T-helper 2 cell treated with Interferon-gamma antibody and Interleukin-4, amounts not matched to agents 100 ng/mL and 5 ng/mL, for 36 hours (primary cell): ENCODE data around the gene RAVER2. TPM values are rescaled to one million over a fixed set of nuclear protein-coding genes. Genes with fewer than 3 reads are reported as not detected.
"Not testable (repeated sequence)": the region's sequence is repeated elsewhere in the genome, so short reads cannot be mapped to it uniquely, and the experiment has no call there.

Experiments used
- intact Hi-C: fragments of 100-400 bp; cut with micrococcal nuclease; formaldehyde crosslinking; loops from one replicate; pipeline ENCODE4 v1.15.1; 2023
- total RNA-seq: library from RNA; stranded (reverse); gene quantifications from 2 replicates; pipeline ENCODE4 v1.2.3, GENCODE V29; 2022

Gene RAVER2
- total RNA-seq, 1 donor from 2014 or later = 0.70 TPM

DNA sequence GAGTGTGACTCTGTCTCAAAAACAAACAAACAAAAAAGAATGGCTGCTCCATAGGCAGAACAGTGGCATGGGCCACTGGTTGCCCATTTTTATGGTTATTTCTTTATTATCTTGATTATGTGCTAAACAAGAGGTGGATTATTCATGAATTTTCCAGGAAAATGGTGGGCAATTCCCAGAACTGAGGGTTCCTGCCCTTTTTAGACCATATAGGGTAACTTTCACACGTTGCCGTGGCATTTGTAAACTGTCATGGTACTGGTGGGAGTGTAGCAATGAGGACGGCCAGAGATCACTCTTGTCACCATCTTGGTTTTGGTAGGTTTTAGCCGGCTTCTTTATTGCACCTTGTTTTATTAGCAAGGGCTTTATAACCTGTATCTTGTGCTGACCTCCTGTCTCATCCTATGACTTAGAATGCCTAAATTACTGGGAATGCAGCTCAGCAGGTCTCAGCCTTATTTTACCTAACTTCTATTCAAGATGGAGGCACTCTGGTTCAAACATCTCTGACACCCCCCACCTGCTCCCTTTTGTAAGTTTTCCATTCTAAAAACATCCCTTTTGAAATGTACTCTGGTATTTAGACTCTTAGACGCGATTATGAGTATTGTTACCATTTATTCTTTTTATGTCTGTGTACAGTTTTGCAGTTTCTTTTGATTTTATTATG is 57.1 kb downstream of the RAVER2 start:
- intact Hi-C loops = no loop called here

- intact Hi-C loops = no loop called here
Observed at GRCh38 chr1:64809309-64809708, 64.4 kb downstream of the RAVER2 start.

GRCh38 chr1:64810001-64810400 is 65.1 kb downstream of the RAVER2 start:
- intact Hi-C loops = no loop called here

DNA sequence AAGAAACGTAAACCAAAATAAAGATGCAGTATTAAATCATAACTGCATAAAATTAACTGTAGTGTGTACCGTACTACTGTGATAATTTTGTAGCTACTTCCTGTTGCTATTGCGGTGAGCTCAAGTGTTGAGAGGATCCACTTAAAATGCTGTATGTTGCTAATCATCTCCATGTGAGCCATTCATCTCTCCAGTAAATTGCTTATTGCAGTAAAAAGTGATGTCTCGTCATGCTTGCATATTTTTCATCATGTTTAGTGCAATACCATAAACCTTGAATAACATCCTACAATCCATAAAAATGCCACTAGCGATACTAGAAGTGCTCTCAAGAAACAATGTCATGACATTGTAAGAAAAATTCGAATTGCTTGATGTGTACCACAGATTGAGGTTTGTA is 66.3 kb downstream of the RAVER2 start:
- intact Hi-C loops = no loop called here

DNA sequence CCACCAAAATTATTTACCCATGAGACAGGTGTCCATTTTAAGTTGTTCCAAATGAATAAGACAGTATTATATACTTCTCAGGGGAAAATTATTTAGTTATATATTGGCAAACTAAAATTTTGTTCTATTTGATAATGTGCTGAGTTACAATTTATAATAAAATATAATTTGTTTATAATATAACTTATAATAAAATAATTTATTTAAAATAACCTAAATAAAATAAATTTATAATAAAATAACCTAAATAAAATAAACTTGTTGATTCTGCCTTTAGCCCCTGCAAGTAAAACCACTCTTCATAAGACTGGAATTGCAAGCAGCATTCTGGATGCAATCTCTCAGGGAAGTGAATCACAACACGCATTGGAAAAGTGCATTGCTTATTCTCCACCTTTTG is 69.6 kb downstream of the RAVER2 start:
- intact Hi-C loops = no loop called here

GRCh38 chr1:64817364-64817763 is 72.5 kb downstream of the RAVER2 start:
- intact Hi-C loops = not testable (repeated sequence)

DNA sequence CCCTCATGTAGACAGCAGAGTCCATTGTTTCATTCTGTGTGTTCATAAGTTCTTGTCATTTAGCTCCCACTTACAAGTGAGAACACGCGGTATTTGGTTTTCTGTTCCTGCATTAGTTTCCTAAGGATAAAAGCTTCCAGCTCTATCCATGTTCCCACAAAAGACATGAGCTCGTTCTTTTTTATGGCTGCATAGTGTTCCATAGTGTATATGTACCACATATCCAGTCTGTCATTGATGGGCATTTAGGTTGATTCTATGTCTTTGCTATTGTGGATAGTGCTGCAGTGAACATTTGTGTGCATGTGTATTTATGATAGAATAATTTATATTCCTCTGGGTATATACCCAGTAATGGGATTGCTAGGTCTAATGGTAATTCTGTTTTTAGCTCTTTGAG is 75.7 kb downstream of the RAVER2 start:
- intact Hi-C loops = not testable (repeated sequence)

DNA sequence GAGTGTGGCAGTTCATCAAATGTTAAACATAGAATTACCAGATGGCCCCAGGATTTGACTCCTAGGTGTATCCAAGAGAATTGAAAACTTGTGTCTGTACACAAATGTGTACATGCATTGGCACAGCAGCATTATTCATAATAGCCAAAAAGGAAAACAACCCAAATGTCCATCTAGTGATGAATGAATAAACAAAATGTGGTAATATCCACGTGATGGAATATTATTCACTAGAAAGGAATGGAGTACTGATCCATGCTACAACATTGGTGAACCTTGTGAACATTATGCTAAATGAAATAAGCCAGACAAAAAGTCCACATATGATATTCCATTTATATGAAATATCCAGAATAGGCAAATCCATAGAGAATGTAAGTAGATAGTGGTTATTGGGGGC is 77.7 kb downstream of the RAVER2 start:
- intact Hi-C loops = no loop called here

DNA sequence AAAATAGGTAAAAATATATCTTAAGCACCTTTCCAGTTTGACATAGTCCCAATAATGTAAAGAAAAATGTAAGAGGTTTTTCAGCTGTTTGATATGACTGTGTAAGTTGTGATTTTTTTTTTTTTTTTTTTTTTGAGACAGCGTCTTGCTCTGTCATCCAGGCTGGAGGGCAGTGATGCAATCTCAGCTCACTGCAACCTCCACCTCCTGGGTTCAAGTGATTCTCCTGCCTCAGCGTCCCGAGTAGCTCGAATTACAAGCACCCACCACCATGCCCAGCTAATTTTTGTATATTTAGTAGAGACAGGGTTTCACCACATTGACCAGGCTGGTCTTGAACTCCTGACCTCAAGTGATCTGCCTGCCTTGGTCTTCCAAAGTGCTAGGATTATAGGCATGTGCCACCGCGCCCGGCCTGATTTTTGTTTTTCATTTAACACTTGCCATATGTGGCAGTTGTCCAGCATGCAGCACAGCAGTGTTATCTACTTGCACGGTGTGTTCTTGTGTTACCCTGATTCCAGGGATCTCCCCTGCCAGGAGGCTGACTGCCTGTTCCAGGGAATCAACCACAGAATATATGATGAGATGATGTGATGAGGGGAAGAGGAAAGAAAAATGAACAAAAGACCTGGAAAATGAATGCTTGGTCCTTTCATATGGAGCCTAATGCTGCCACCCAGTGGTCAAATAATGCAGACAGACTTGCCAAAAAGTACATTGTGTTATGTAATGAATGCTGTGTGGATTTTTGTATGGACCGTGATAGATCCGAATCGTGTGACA is 79.0 kb downstream of the RAVER2 start:
- intact Hi-C loops = loop anchor here (1.0 to 2.0 kb wide), 3 partner anchors 79 to 555 kb away; partner anchors contain the start of gene RAVER2

GRCh38 chr1:64826991-64827390 is 82.1 kb downstream of the RAVER2 start:
- intact Hi-C loops = no loop called here

DNA sequence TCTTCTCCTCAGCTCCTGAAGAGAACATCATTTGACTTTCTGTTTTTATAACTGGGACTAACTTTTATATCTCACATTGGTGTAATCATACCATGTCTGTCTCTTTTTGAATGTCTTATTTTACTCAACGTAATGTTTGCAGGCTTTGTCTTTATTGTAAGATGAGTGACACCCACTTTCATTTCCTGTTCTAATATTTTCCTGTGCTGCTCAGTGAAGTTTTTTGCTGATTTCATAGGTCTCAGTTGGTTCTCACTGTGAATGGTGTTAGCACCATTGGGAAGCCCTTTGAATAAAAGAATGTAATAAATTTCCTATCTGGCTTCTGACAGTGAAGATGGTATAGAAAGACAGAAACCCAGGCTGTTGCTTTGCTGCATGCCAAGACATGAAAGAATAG is 84.0 kb downstream of the RAVER2 start:
- intact Hi-C loops = no loop called here

GRCh38 chr1:64829411-64830029 is 84.6 kb downstream of the RAVER2 start:
- intact Hi-C loops = no loop called here

GRCh38 chr1:64830030-64830651 is 85.3 kb downstream of the RAVER2 start:
- intact Hi-C loops = no loop called here

- intact Hi-C loops = no loop called here
Observed at GRCh38 chr1:64834734-64835133, 89.9 kb downstream of the RAVER2 start.

- intact Hi-C loops = no loop called here
Observed at GRCh38 chr1:64836802-64837201, 91.9 kb downstream of the RAVER2 start.

GRCh38 chr1:64838486-64838885 is 93.6 kb downstream of the RAVER2 start:
- intact Hi-C loops = no loop called here

DNA sequence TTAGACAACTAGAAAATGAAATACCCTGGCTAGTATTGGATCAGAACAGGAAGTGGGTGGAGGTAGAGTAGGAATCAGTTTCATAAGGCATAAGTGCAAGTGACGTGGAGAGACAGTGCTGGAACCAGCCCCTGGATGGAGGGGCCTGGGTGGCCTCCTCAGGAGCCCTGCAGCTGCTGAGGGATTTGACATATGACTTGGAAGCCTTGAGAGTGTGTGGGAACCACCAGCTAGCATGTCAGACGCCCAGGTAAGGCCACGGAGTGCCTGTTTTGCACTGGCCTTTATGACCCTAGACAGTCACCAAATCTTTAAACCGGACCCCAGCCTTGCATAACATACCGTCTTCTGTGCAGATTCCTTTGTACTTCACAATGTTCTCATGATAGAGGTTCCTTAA is 94.4 kb downstream of the RAVER2 start:
- intact Hi-C loops = no loop called here

GRCh38 chr1:64839732-64840405 is 95.0 kb downstream of the RAVER2 start:
- intact Hi-C loops = no loop called here

DNA sequence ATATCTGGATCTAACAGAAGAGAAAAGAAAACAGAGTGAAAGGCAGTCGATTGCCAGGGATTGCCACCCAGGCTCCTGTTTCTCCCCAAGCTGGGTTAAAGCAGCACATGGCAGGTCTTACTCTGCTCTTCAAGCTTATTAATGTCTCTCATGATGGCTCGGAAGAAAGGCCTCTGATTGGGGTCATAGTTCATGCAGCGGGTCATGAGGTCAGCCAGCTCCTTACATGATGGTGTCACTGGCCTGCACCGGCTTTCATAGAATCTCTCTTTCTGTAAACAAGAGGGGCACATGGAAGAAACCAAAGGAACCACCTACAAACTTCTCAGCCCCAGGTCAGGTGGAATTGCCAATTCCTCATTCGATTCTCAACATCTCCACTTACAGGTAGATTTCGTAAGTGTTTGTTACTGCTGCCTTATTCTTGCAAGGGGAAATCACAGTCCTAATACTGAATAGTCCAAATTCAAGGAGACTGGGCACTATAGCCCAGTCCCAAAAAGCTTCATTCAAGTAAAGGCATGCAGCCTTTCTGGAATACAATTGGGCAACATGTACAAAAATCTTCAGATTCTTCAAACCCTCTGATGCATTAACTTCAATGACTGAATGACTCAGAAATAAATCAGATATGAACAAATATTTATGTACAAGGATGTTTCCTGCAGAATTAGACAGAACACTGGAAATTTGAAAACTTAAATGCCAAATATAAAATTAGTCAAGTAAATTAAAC is 96.6 kb downstream of the RAVER2 start:
- intact Hi-C loops = no loop called here

GRCh38 chr1:64842224-64842623 is 97.3 kb downstream of the RAVER2 start:
- intact Hi-C loops = no loop called here

GRCh38 chr1:64843675-64844074 is 98.8 kb downstream of the RAVER2 start:
- intact Hi-C loops = no loop called here
